GM18520 (cell line): ENCODE measurements around the gene CNTN6.
A peak's percentile ranks its signal among the peaks of the same experiment; 100 is the strongest.

Experiments used
- ATAC-seq: cut with Tn5 transposase; IDR thresholded peaks from one replicate; pipeline ENCODE4 v1.9.1; 2021; ENCODE audit not compliant: unreplicated experiment

CNTN6 gene

GRCh38 chr3:1171320-1171719, 78.5 kb downstream of the CNTN6 start:
- no peak for ATAC-seq

GRCh38 chr3:1172644-1173043, 79.8 kb downstream of the CNTN6 start:
- no peak for ATAC-seq

- no peak for ATAC-seq
Observed at GRCh38 chr3:1179146-1179545, 86.3 kb downstream of the CNTN6 start.

GRCh38 chr3:1183320-1184048, 90.7 kb downstream of the CNTN6 start:
- ATAC-seq = no peak

- ATAC-seq = no peak
Observed at GRCh38 chr3:1190569-1190968, 97.7 kb downstream of the CNTN6 start.

DNA sequence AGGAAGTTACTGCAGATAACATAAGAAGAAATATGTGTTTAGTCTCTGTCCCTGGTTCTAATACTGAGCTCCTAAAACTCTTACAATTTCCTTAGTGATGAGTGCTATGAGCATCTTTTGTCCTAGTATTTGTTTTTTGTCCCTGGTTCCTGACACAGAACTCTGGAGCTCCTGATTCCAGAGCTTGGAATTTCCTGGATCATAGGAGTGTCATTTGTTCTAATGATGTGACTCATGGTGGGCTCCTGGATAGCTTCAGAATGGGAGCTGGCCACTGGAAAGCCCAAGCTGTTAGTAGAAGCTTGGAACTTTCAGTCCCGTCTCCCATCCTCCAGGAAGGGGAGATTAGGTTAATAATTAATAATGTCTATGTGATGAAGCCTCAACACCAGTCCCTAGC, 98.2 kb downstream of the CNTN6 start:
- ATAC-seq = no peak

DNA sequence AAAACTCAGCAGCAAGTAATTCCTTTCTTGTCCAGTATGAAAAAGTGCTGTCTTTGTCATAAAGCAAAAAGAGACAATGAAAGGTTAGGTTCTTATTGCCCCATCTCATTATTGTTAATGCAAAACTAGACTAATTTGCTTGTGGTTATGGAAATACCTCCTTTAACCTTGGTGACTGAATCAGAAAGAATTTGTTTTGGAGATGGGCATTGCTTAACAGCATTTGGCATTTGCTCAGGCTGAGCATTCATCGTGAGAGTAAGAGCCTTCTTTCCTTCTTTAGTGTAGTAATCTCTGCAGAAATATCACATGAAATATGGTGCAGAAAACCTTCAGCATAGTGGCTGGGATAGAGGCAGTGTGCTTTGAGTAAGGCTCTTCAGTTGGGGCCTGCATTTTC, 103.1 kb downstream of the CNTN6 start:
- ATAC-seq = peak; percentile 61

DNA sequence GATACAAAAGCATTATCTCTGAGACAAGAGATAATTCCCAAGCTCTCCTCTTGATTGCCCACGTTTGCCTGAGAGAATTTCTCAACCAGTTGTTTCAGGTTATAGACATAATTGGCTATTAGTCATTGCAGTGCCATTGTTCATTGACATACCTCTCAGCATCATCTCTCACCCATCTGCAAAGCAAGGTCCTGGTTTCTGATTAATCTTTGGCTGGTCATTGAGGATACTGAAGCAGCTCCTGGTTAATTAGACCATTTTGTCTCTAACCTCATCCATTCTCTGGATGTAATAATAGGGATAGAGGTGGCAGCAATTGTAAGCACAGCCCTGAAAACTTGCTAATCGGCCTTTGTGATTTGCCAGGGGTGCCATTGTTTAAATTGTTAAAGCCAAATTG, 104.2 kb downstream of the CNTN6 start:
- no peak for ATAC-seq

- ATAC-seq = no peak
Observed at GRCh38 chr3:1200371-1200770, 107.5 kb downstream of the CNTN6 start.

DNA sequence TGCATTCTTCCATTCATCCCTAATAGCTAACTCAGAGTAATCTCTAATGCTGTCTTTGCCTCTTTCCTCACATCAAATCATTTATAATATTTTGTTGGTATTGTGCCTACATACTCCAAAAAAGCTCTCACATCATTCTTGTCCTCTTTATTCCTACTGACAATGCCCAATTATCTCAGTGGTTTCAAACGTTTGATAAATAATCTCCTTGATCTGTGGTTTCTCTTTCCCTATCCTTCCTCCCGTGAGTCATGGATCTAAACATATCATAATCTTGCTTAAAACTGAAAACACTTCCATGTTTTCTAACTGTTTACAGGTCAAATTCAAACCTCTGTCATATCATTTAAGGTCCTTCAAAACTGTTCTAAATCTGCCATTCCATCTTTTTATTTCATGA, 115.1 kb downstream of the CNTN6 start:
- no peak for ATAC-seq

DNA sequence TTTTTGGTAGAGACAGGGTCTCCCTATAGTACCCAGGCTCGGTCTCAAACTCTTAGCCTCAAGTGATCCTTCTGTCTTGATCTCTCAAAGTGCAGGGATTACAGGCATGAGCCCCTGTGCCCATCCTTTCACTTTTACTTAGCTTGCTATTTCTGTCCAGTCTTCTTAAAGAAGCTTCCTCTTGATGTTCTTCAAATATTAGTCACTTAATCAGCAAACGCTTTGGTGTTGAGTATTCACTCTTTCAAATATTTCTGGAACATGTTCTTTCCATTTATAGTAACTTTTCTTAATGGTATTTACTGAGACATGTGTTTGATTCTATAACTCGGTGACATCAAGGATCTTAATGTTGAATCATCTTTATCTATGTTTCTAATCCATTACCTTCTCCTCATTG, 122.1 kb downstream of the CNTN6 start:
- ATAC-seq = no peak

GRCh38 chr3:1216856-1217255, 124.0 kb downstream of the CNTN6 start:
- no peak for ATAC-seq

- ATAC-seq = no peak
Observed at GRCh38 chr3:1227111-1227510, 134.3 kb downstream of the CNTN6 start.

- ATAC-seq = no peak
Observed at GRCh38 chr3:1228289-1228688, 135.5 kb downstream of the CNTN6 start.

DNA sequence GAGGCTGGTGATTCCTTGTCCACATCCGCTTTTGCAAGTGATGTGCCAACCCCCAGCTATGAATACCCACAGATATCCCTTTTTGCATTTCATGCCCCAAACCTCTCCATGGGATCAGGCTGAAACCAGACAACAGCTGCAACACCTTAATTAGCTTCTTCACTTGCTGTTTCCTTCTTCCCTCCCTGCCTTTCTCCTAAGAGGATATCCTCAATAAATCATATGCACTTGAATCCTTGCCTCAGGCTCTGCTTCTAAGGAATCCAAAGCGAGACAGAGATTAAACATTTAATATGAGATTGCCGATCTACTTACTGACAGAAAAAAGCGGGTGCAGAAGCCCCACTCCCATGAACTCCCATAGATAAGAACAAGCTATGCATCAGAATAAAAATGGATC, 138.1 kb downstream of the CNTN6 start:
- no peak for ATAC-seq

- ATAC-seq = no peak
Observed at GRCh38 chr3:1232276-1232675, 139.5 kb downstream of the CNTN6 start.

- ATAC-seq = no peak
Observed at GRCh38 chr3:1235526-1236120, 142.8 kb downstream of the CNTN6 start.

GRCh38 chr3:1251282-1252060, 158.6 kb downstream of the CNTN6 start:
- ATAC-seq = no peak

GRCh38 chr3:1252061-1252430, 159.2 kb downstream of the CNTN6 start:
- no peak for ATAC-seq

- no peak for ATAC-seq
Observed at GRCh38 chr3:1262246-1262645, 169.4 kb downstream of the CNTN6 start.

- ATAC-seq = no peak
Observed at GRCh38 chr3:1263121-1263520, 170.3 kb downstream of the CNTN6 start.

GRCh38 chr3:1269808-1270207, 177.0 kb downstream of the CNTN6 start:
- no peak for ATAC-seq
